K562 (cell line): ENCODE data around the gene ACBD6. TPM values are rescaled to one million over a fixed set of nuclear protein-coding genes. Genes with fewer than 3 reads are reported as not detected.

ENCODE experiments used
- ATAC-seq: fragments of 200-7000 bp; cut with Tn5 transposase; 3 replicates; pipeline ENCODE4 v1.9.1; 2020; ENCODE audit warnings: moderate library complexity
- BruUV-seq: library from RNA; stranded (reverse); fragments of 400-500 nt; replicated peaks from 2 replicates; lab custom pipeline; 2021; lab: Mats Ljungman, UMichigan
- CTCF ChIA-PET: fragments of 300-600 bp; formaldehyde crosslinking; extraction: SDS; loops from one replicate; lab custom pipeline; 2021; ENCODE audit warnings: low intra/inter-chr PET ratio; lab: Yijun Ruan, JAX
- POLR2A ChIA-PET: fragments of 300-600, 350-650 bp; sonication (Branson Sonifier 250); formaldehyde crosslinking; extraction: SDS; loops from one replicate; lab custom pipeline; 2021; ENCODE audit warnings: antibody characterized with exemption, inconsistent platforms; lab: Yijun Ruan, JAX
- DNase-seq, 4 experiments: peaks; one replicate each; pipeline versions ENCODE4 v3.0.0 to v3.0.0-alpha.2; 2011 to 2018; ENCODE audit warnings: low spot score in 3 of 4, mixed read lengths in 3 of 4; ENCODE audit errors: extremely low read depth in 1 of 4
- FAIRE-seq: peaks from 2 replicates; lab custom pipeline; 2011; peaks lifted over from hg19 to GRCh38; lab: Jason Lieb, UNC
- H2AFZ ChIP-seq: 2 replicates; pipeline ENCODE4 v1.6.0; 2011; ENCODE audit warnings: low read depth, low read length, control low read depth, inconsistent platforms
- H3K27ac ChIP-seq: fragments of 200-600 bp; 3 replicates; pipeline ENCODE4 v1.8.0; 2011; ENCODE audit warnings: low read depth, mild to moderate bottlenecking, control low read depth, inconsistent platforms, low read length, moderate library complexity, mixed read lengths; ENCODE audit errors: extremely low read depth
- H3K27me3 ChIP-seq, 2 experiments: fragments of 300-600 bp in 1 of 2; 2 replicates in 1 of 2; 3 replicates in 1 of 2; pipeline versions ENCODE4 v1.6.0 to v1.8.0; 2011; ENCODE audit warnings: inconsistent platforms in 2 of 2, low read length in 2 of 2, mild to moderate bottlenecking in 1 of 2, mixed read lengths in 1 of 2, moderate library complexity in 1 of 2; ENCODE audit not compliant: control insufficient read depth in 2 of 2, insufficient read depth in 2 of 2
- H3K36me3 ChIP-seq: fragments of 300-600 bp; 3 replicates; pipeline ENCODE4 v1.8.0; 2011; ENCODE audit warnings: mild to moderate bottlenecking, low read length, inconsistent platforms; ENCODE audit not compliant: control insufficient read depth, insufficient read depth
- H3K4me1 ChIP-seq, 2 experiments: fragments of 200-600 bp in 1 of 2; replicated peaks in 1 of 2; 2 replicates in 1 of 2; 3 replicates in 1 of 2; pipeline versions ENCODE4 v1.5.1 to v1.8.0; 2011; ENCODE audit warnings: inconsistent platforms in 2 of 2, low read length in 2 of 2, mild to moderate bottlenecking in 1 of 2, mixed read lengths in 1 of 2, moderate library complexity in 1 of 2; ENCODE audit not compliant: control insufficient read depth in 2 of 2, insufficient read depth in 2 of 2
- H3K4me2 ChIP-seq: 2 replicates; pipeline ENCODE4 v1.6.1; 2011; ENCODE audit warnings: low read length, control low read depth, inconsistent platforms, mixed read lengths; ENCODE audit not compliant: insufficient read depth
- H3K4me3 ChIP-seq: fragments of 200-600 bp; sonication (generic), shearing (Covaris generic); 2 replicates; pipeline ENCODE4 v1.5.1; 2016; ENCODE audit warnings: control low read depth, inconsistent platforms
- H3K79me2 ChIP-seq: fragments of 200-600 bp; 3 replicates; pipeline ENCODE4 v1.8.0; 2011; ENCODE audit warnings: low read length, inconsistent platforms; ENCODE audit not compliant: control insufficient read depth, insufficient read depth
- H3K9ac ChIP-seq, 2 experiments: 2 replicates each; pipeline versions ENCODE4 v1.6.0 to v1.6.1; 2011; ENCODE audit warnings: low read depth in 2 of 2, low read length in 2 of 2, control low read depth in 1 of 2, inconsistent platforms in 1 of 2, mild to moderate bottlenecking in 1 of 2, mixed read lengths in 1 of 2; ENCODE audit not compliant: insufficient read depth in 1 of 2
- H3K9me1 ChIP-seq: one replicate; pipeline ENCODE4 v1.6.0; 2011; ENCODE audit warnings: inconsistent platforms, mild to moderate bottlenecking, low read length, moderate library complexity; ENCODE audit not compliant: control insufficient read depth, insufficient read depth
- H3K9me3 ChIP-seq: replicated peaks from 2 replicates; pipeline ENCODE4 v1.5.1; 2011; ENCODE audit warnings: low read depth, low read length, inconsistent platforms; ENCODE audit not compliant: control insufficient read depth, insufficient read depth
- H4K20me1 ChIP-seq: replicated peaks from 2 replicates; pipeline ENCODE4 v1.6.1; 2011; ENCODE audit warnings: low read length, inconsistent platforms, mixed read lengths; ENCODE audit not compliant: control insufficient read depth, insufficient read depth
- FOXK1 ChIP-seq: sonication (generic); formaldehyde crosslinking; IDR thresholded peaks from 2 replicates; pipeline ENCODE4 v1.8.0; 2022; ENCODE audit warnings: missing genetic modification reagents, mild to moderate bottlenecking, borderline replicate concordance
- NELFE ChIP-seq: IDR thresholded peaks from 2 replicates; pipeline ENCODE4 v1.6.1; 2011; ENCODE audit warnings: mild to moderate bottlenecking; ENCODE audit not compliant: insufficient read depth, insufficient read length
- ZFP36 ChIP-seq: fragments of 150-350 bp; IDR thresholded peaks from 2 replicates; pipeline ENCODE4 v1.6.1; 2018; ENCODE audit warnings: low read length, low read depth; ENCODE audit not compliant: partially characterized antibody
- WGBS: fragments of 100-300 bp; shearing (Covaris generic); methylation state at CpG from one replicate; pipeline ENCODE4 v1.1.6; 2016; ENCODE audit warnings: low coverage, mixed read lengths; ENCODE audit not compliant: insufficient coverage; ENCODE audit errors: missing lambda C conversion rate; 5-methylcytosine and 5-hydroxymethylcytosine counted together
- in situ Hi-C: fragments of 300-500 bp; cut with MboI; formaldehyde crosslinking; loops from 4 replicates; pipeline ENCODE4 v1.15.0; 2018; ENCODE audit warnings: inconsistent platforms, mixed read lengths
- intact Hi-C: fragments of 100-400 bp; cut with micrococcal nuclease; formaldehyde crosslinking; loops from 2 replicates; pipeline ENCODE4 v1.14.2; 2022
- polyA plus RNA-seq, 8 experiments: library from polyadenylated mRNA; depleted of rRNA in 4 of 8; stranded (reverse) in 5 of 8; unstranded in 3 of 8; fragments of >200 nt; fragmentation: Nextera tagmentation in 2 of 8; fragmentation: Illumina TruSeq in 1 of 8; extraction: Ambion mirVana in 2 of 8; extraction: Trizol in 1 of 8; gene quantifications; 2 replicates each; pipeline versions ENCODE4 v1.2.1 to v1.2.3, GENCODE V29; 2011 to 2014; ENCODE audit warnings: inconsistent platforms in 1 of 8, missing spikeins in 1 of 8
- total RNA-seq, 7 experiments: library from RNA; depleted of rRNA in 6 of 7; stranded (reverse); fragments of >200 nt in 6 of 7; fragmentation: Illumina TruSeq in 2 of 7; extraction: Trizol in 2 of 7; gene quantifications; 2 replicates each; pipeline versions ENCODE4 v1.2.1 to v1.2.3, GENCODE V29; 2011 to 2021; ENCODE audit warnings: low replicate concordance in 1 of 7
- TF ChIP-seq, protein P1 (sequence below): IDR thresholded peaks from 2 replicates; pipeline ENCODE4 v1.6.1; 2011; ENCODE audit not compliant: insufficient read length; ENCODE audit errors: extremely low read depth
- TF ChIP-seq, protein P2 (sequence below): fragments of 250-450 bp; sonication (Bioruptor Pico); IDR thresholded peaks from 2 replicates; pipeline ENCODE4 v1.8.0; 2022; ENCODE audit warnings: moderate library complexity, mild to moderate bottlenecking, inconsistent platforms
- TF ChIP-seq, protein P3 (sequence below), 2 experiments: fragments of 450-650 bp; IDR thresholded peaks; 2 replicates each; pipeline ENCODE4 v1.6.1; 2016; ENCODE audit warnings: mild to moderate bottlenecking in 2 of 2, borderline replicate concordance in 1 of 2, low read depth in 1 of 2, moderate library complexity in 1 of 2
- TF ChIP-seq, protein P4 (sequence below): fragments of 450-650 bp; IDR thresholded peaks from 2 replicates; pipeline ENCODE4 v1.6.1; 2014; ENCODE audit warnings: low read depth, mild to moderate bottlenecking, moderate library complexity, borderline replicate concordance

ACBD6 gene
- total and polyA plus RNA-seq, 9 of the 15 experiments (the other 6 are each of a cell fraction or from before 2014, with no cell fraction given), result 16.9 to 107 (median 77.7) TPM

DNA sequence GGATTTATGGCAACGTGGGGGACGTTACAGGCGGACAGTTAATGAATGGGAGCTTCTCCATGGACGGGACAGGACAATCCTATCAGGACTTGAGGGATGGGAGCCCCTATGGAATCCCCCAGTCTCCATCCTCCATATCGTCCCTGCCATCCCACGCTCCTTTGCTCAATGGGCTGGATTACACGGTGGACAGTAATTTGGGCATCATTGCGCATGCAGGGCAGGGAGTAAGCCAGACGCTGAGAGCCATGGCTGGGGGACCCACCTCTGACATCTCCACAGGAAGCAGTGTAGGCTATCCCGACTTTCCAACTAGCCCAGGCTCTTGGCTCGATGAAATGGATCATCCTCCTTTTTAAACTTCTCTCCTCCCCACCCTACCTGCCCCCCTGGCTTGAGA lies 228.2 kb downstream of the ACBD6 start:
- Histone ChIP-seq H4K20me1 (no peaks in the 10 kb centered on the region), H3K4me2 (no peak overlapping the region), H3K27me3 (no peaks in the 10 kb centered on the region), H3K4me1 (peaks cover 13 to 16% of the 10 kb centered on the region in 2 experiments), H2AFZ (no peak overlapping the region), H3K9me3 (no peaks in the 10 kb centered on the region), H3K79me2 (no peaks in the 10 kb centered on the region), H3K9ac (no peak overlapping the region), H3K27ac (no peak overlapping the region), H3K9me1 (peaks cover 8% of the 10 kb centered on the region), H3K4me3 (no peak overlapping the region), H3K36me3 (peaks cover 20% of the 10 kb centered on the region; the same call in 2 of the 3 replicates)
- ATAC-seq (no peak), FAIRE-seq (no peak), DNase-seq (no peak)
- BruUV-seq, result no TSS peak
- POLR2A ChIA-PET, result interaction anchor here (1.2 to 5.1 kb wide), 3 partner anchors 13 to 19 kb away, joined by 3 to 17 read pairs (median 13); no protein-coding TSS in a partner anchor
- WGBS, result 87% methylated on average over 11 of the region's 11 CpGs
- CTCF ChIA-PET, result no interaction called here
- in situ Hi-C loops (loop anchor here (25.0 kb wide), 1 partner anchor 888 kb away; no protein-coding TSS in a partner anchor), intact Hi-C loops (no loop called here)
- TF ChIP-seq NELFE (no peak), FOXK1 (CRISPR knock-in tag) (no peak), ZFP36 (no peak)
- TF ChIP-seq, protein P1, sequence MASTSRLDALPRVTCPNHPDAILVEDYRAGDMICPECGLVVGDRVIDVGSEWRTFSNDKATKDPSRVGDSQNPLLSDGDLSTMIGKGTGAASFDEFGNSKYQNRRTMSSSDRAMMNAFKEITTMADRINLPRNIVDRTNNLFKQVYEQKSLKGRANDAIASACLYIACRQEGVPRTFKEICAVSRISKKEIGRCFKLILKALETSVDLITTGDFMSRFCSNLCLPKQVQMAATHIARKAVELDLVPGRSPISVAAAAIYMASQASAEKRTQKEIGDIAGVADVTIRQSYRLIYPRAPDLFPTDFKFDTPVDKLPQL, result no peak
- TF ChIP-seq, protein P2, sequence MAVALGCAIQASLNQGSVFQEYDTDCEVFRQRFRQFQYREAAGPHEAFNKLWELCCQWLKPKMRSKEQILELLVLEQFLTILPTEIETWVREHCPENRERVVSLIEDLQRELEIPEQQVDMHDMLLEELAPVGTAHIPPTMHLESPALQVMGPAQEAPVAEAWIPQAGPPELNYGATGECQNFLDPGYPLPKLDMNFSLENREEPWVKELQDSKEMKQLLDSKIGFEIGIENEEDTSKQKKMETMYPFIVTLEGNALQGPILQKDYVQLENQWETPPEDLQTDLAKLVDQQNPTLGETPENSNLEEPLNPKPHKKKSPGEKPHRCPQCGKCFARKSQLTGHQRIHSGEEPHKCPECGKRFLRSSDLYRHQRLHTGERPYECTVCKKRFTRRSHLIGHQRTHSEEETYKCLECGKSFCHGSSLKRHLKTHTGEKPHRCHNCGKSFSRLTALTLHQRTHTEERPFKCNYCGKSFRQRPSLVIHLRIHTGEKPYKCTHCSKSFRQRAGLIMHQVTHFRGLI (CRISPR knock-in tag), result no peak
- TF ChIP-seq, protein P3, sequence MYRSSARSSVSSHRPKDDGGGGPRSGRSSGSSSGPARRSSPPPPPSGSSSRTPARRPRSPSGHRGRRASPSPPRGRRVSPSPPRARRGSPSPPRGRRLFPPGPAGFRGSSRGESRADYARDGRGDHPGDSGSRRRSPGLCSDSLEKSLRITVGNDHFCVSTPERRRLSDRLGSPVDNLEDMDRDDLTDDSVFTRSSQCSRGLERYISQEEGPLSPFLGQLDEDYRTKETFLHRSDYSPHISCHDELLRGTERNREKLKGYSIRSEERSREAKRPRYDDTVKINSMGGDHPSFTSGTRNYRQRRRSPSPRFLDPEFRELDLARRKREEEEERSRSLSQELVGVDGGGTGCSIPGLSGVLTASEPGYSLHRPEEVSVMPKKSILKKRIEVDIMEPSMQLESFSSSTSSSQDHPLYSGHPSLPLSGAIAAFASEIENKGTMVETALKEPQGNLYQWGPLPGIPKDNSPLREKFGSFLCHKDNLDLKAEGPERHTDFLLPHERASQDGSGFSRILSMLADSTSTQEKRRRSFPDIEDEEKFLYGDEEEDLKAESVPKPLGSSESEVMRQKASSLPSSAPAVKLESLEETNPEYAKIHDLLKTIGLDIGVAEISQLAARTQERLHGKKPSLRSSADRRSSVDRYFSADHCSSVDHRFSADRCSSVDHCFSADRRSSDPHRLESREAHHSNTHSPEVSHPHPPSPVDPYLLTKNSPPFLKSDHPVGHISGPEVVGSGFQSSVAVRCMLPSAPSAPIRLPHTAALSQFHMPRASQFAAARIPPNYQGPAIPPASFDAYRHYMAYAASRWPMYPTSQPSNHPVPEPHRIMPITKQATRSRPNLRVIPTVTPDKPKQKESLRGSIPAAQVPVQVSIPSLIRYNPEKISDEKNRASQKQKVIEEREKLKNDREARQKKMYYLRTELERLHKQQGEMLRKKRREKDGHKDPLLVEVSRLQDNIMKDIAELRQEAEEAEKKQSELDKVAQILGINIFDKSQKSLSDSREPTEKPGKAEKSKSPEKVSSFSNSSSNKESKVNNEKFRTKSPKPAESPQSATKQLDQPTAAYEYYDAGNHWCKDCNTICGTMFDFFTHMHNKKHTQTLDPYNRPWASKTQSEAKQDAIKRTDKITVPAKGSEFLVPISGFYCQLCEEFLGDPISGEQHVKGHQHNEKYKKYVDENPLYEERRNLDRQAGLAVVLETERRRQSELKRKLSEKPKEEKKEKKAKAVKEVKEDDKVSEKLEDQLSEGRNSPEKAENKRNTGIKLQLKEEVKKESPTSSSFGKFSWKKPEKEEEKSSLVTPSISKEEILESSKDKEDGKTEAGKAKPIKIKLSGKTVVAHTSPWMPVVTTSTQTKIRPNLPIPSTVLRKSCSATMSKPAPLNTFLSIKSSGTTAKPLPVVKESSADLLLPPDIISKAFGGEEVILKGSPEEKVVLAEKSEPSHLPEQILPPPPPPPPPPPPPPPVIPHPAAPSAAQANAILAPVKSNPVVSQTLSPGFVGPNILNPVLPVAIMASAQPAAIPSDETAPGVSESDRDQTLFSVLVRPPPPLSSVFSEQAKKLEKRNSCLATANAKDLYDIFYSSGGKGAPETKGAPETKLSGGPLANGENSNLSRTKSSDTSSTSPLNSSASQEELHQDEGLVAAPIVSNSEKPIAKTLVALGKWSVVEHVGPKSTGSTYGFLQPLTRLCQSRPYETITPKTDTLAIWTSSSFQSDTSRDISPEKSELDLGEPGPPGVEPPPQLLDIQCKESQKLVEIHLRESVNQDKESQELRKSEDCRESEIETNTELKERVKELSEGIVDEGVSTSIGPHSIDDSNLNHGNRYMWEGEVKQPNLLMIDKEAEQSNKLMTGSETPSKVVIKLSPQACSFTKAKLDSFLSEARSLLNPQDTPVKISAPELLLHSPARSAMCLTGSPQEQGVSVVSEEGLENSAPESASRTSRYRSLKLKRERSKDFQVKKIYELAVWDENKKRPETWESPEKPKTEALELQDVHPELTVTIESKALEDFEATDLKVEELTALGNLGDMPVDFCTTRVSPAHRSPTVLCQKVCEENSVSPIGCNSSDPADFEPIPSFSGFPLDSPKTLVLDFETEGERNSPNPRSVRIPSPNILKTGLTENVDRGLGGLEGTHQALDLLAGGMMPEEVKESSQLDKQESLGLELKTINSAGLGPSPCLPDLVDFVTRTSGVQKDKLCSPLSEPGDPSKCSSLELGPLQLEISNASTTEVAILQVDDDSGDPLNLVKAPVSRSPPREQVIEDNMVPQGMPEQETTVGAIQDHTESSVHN (IDR thresholded peaks at IDR 0.05; ENCODE audit: borderline replicate concordance in 1 of 2, low read depth in 1 of 2), result no peak
- TF ChIP-seq, protein P4, sequence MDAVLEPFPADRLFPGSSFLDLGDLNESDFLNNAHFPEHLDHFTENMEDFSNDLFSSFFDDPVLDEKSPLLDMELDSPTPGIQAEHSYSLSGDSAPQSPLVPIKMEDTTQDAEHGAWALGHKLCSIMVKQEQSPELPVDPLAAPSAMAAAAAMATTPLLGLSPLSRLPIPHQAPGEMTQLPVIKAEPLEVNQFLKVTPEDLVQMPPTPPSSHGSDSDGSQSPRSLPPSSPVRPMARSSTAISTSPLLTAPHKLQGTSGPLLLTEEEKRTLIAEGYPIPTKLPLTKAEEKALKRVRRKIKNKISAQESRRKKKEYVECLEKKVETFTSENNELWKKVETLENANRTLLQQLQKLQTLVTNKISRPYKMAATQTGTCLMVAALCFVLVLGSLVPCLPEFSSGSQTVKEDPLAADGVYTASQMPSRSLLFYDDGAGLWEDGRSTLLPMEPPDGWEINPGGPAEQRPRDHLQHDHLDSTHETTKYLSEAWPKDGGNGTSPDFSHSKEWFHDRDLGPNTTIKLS, result no peak
